Pancreas (tissue), 10 donors: ENCODE results near the gene TSHZ2. TPM values are rescaled to one million over a fixed set of nuclear protein-coding genes. Genes with fewer than 3 reads are reported as not detected.
A peak's percentile ranks its signal among the peaks of the same experiment; 100 is the strongest.

Source experiments
- ATAC-seq, 4 donors: fragments of 200-7000 bp; cut with Tn5 transposase; one replicate each; pipeline versions ENCODE4 v1.8.0 to v1.9.1; 2020; ENCODE audit warnings: mild to moderate bottlenecking in 4 of 4, moderate library complexity in 4 of 4
- DNase-seq, 6 donors: peaks; one replicate each; pipeline ENCODE4 v3.0.0-alpha.2; 2020
- FAIRE-seq: peaks from 2 replicates; lab custom pipeline; 2012; peaks lifted over from hg19 to GRCh38; lab: Jason Lieb, UNC
- H3K27ac ChIP-seq, 4 donors: fragments of 200-600 bp; sonication (generic); 1 replicate in 3 of 4; 2 replicates in 1 of 4; pipeline versions ENCODE4 v1.5.0 to v1.8.0; 2020
- H3K27me3 ChIP-seq, 4 donors: fragments of 200-600 bp; one replicate each; pipeline ENCODE4 v1.8.0; 2021
- H3K36me3 ChIP-seq, 3 donors: fragments of 200-600 bp; sonication (generic) in 1 of 3; one replicate each; pipeline versions ENCODE4 v1.5.0 to v1.8.0; 2020 to 2021
- H3K4me1 ChIP-seq, 3 donors: fragments of 200-600 bp; one replicate each; pipeline ENCODE4 v1.8.0; 2021
- H3K4me3 ChIP-seq, 4 donors: fragments of 200-600 bp; sonication (generic) in 2 of 4; one replicate each; pipeline versions ENCODE4 v1.5.0 to v1.8.0; 2020 to 2021
- H3K9me3 ChIP-seq, 4 donors: fragments of 200-600 bp; one replicate each; pipeline ENCODE4 v1.8.0; 2021
- WGBS, 2 donors: extraction: QIAGEN DNeasy Blood & Tissue Kit; methylation state at CpG; one replicate each; pipeline ENCODE4 v1.1.7; 2013; 5-methylcytosine and 5-hydroxymethylcytosine counted together
- intact Hi-C, 3 donors: fragments of 100-400 bp; cut with DNase I; formaldehyde crosslinking; loops; one replicate each; pipeline versions ENCODE4 v1.11.1 to v1.14.2; 2022
- polyA plus RNA-seq, 2 donors: library from polyadenylated mRNA; stranded (reverse); fragments of 200-250 nt; gene quantifications; one replicate each; pipeline ENCODE4 v1.2.3, GENCODE V29; 2013
- total RNA-seq, 6 donors: library from RNA; stranded (reverse); fragmentation: NEBNext Ultra II Directional in 4 of 6; extraction: Animal tissue kit (Norgen Biotek cat#: 25700) in 4 of 6; gene quantifications; one replicate each; pipeline versions ENCODE4 v1.2.1 to v1.2.4, GENCODE V29; 2021 to 2023
- TF ChIP-seq, protein P1 (sequence below), 4 donors: fragments of 200-600 bp; sonication (generic) in 3 of 4; IDR thresholded peaks; one replicate each; pipeline versions ENCODE4 v1.5.0 to v1.8.0; 2021; ENCODE audit warnings: antibody characterized with exemption in 4 of 4
- donor health status: healthy with polysubstance abuse.
- donor health status: DM: no; HTN: no; CAD: no; lungs with moderate emphysema.
- donor health status: DM: no; HTN: no; CAD: no.
- donor health status: control.
- donor health status: control.
- donor health status: Bipolar disorder and iron deficiency.
- donor health status: DM: yes; HTN: yes; CAD: no.
- donor health status: DM: no; HTN: no; CAD: no.
- donor health status: DM: no; HTN: no; CAD: no.
- donor health status: DM: yes; HTN: yes; CAD: no.

Gene TSHZ2
- total and polyA plus RNA-seq, 8 donors: 2.2 to 23.5 (median 4.5) TPM

DNA sequence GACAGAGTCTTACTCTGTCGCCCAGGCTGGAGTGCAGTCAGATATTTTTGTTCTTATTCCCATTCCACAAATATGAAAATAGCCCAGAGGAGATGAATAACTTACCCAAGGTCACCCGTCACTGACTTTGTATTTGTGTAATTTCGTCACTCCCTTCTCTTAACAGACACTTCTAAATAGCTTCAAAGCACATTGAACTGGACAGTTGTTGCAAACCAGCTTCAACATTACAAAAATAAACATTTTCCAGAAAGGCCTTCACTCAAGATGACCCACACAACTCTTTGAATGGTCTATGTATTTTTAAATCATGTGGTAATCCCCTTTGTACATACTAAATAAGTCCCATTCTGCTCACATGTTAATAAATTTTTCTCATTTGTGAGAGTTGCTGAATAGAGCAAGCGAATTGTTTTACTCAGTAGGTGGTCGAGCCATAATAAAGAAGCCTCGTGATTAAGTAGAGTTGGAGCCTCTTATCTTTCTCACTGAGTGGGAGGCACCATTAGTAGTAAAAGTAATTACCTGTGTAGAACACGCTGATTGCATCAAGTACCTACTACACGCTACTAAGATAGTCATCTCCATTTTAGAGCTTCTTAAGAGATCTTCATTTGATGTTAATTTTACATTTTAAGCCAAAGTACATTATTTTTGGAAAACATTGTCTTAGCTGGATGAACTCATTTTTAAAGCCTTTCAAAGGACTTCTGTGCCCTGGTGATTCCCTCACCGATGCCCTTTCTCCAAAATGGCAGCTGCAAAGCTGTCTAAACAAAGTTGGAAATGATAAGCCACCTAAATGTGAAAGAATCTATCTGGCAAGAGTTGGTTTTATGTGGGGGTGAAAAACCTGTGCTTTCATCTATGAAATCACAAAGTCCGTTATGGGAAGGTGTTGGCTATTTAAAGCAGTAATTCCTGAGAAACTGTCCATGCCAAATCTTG lies 110.0 kb downstream of the TSHZ2 start:
- DNase-seq (no peak), FAIRE-seq (no peak), ATAC-seq (peak; percentile 50 to 66 (median 54))
- Histone ChIP-seq H3K36me3 (no peaks in the 10 kb centered on the region), H3K4me3 (no peak overlapping the region), H3K27me3 (no peaks in the 10 kb centered on the region), H3K4me1 (peaks cover 15 to 46% (median 34%) of the 10 kb centered on the region in 3 donors), H3K27ac (peak overlapping the region; percentile 19 to 85 (median 64)), H3K9me3 (no peaks in the 10 kb centered on the region)
- WGBS, 2 donors: 56 to 58% methylated on average over 10 of the region's 10 CpGs
- TF ChIP-seq, protein P1, sequence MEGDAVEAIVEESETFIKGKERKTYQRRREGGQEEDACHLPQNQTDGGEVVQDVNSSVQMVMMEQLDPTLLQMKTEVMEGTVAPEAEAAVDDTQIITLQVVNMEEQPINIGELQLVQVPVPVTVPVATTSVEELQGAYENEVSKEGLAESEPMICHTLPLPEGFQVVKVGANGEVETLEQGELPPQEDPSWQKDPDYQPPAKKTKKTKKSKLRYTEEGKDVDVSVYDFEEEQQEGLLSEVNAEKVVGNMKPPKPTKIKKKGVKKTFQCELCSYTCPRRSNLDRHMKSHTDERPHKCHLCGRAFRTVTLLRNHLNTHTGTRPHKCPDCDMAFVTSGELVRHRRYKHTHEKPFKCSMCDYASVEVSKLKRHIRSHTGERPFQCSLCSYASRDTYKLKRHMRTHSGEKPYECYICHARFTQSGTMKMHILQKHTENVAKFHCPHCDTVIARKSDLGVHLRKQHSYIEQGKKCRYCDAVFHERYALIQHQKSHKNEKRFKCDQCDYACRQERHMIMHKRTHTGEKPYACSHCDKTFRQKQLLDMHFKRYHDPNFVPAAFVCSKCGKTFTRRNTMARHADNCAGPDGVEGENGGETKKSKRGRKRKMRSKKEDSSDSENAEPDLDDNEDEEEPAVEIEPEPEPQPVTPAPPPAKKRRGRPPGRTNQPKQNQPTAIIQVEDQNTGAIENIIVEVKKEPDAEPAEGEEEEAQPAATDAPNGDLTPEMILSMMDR (IDR thresholded peaks at IDR 0.05): no peak
- intact Hi-C loops: no loop called here

DNA sequence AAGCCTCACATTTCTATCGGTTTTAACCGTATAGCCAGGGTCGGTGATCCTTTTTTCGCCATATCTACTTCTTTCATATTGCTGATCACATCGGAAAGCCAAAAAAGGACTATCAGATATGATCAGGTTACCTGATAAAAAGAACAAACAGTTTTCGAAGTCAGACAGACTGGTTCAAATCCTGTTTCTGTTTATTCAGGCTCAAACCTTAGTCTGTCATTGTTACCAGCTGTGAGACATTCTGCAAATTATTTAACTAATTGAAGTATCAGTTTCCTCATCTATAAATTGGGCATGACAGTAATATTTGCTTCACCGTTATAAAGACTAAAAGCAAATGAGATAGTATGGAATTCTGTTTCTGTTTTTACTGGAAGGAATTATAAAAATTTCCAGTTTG lies 111.3 kb downstream of the TSHZ2 start:
- H3K4me3 ChIP-seq: no peak overlapping the region
- ATAC-seq (no peak), FAIRE-seq (no peak), DNase-seq (no peak)
- no peaks in the 10 kb centered on the region for H3K27me3 ChIP-seq
- no peaks in the 10 kb centered on the region for H3K36me3 ChIP-seq
- TF ChIP-seq, protein P1 (IDR thresholded peaks at IDR 0.05): no peak
- intact Hi-C loops: no loop called here
- no peak overlapping the region for H3K27ac ChIP-seq
- 73 to 75% methylated on average over 7 of the region's 7 CpGs for WGBS, 2 donors
- H3K9me3 ChIP-seq: no peaks in the 10 kb centered on the region
- peaks cover 6 to 40% (median 22%) of the 10 kb centered on the region in 3 donors for H3K4me1 ChIP-seq

DNA sequence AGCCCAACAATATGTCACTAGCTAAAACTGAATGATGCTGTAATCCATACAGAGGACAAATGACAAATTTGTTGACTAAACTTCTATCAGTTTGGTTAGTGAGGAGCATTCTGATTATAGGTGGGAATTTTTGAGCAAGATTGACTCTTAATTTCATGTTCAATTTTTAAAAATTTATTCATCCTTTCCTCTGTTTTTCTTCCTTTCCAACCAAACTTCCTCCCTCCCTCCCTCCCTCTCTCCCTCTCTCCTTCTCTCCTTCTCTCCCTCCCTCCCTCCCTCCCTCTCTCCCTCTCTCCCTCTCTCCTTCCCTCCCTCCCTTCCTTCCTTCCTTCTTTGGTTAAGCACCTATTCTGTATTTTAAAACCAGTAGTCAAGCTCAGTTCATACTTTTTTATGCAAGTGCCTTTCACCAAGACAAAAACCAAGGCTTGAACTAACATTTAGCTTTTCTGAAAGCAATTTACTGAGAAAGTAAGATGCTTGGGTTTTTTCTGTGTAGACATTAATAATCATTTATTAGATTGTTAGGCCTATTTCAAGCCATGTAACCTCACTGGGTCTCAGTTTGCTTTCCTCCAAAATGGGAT lies 112.3 kb downstream of the TSHZ2 start:
- H3K36me3 ChIP-seq: no peaks in the 10 kb centered on the region
- H3K4me1 ChIP-seq: peaks cover 6 to 29% (median 20%) of the 10 kb centered on the region in 3 donors
- H3K27me3 ChIP-seq: no peaks in the 10 kb centered on the region
- ATAC-seq (no peak), FAIRE-seq (no peak), DNase-seq (no peak)
- TF ChIP-seq, protein P1 (IDR thresholded peaks at IDR 0.05): no peak
- intact Hi-C loops: no loop called here
- no peaks in the 10 kb centered on the region for H3K9me3 ChIP-seq
- no peak overlapping the region for H3K27ac ChIP-seq
- no peak overlapping the region for H3K4me3 ChIP-seq

DNA sequence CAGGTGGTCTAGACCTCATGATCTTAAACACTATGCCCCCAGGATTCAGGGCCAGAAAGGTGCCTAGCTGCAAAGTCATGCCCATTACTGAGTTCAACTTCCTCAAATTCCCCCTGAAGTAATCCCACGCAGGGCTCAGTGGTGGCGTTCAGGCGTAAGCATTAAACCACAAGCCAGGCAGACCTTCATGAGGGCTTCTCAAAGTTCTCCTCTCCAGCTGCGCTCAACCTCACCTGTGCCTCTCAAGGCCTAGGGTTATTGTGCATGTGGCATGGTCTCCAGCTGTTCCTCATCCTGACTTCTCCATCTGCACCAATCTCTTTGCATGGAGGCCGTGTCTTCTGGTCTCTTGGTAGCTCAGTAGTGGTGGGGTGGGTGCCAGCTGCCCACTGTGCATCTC lies 113.6 kb downstream of the TSHZ2 start:
- DNase-seq (no peak), FAIRE-seq (no peak), ATAC-seq (no peak)
- no peak overlapping the region for H3K27ac ChIP-seq
- intact Hi-C loops: no loop called here
- WGBS, 2 donors: 93 to 96% methylated on average over 5 of the region's 5 CpGs
- peaks cover 5 to 18% (median 18%) of the 10 kb centered on the region in 3 donors for H3K4me1 ChIP-seq
- H3K9me3 ChIP-seq: no peaks in the 10 kb centered on the region
- H3K27me3 ChIP-seq: no peaks in the 10 kb centered on the region
- TF ChIP-seq, protein P1 (IDR thresholded peaks at IDR 0.05): no peak
- H3K4me3 ChIP-seq: no peak overlapping the region
- no peaks in the 10 kb centered on the region for H3K36me3 ChIP-seq
